ACHN (cell line): ENCODE measurements around the gene GNAQ.

Experiments used
- DNase-seq: peaks from one replicate; pipeline ENCODE4 v3.0.0-alpha.2; 2015
- in situ Hi-C: cut with HindIII; loops from 2 replicates; pipeline ENCODE4 v1.10.0; 2017; ENCODE audit warnings: low sequenced_read_pairs, low pct_ligation_motif_present, low pct_unique_long_range_greater_than_20kb

The GNAQ gene

GRCh38 chr9:77982581-77983319 lies 48.9 kb downstream of the GNAQ start:
- in situ Hi-C loops = no loop called here
- DNase-seq = no peak

- no peak for DNase-seq
- in situ Hi-C loops = no loop called here
These were observed 49.7 kb downstream of the GNAQ start for GRCh38 chr9:77981907-77982306.

GRCh38 chr9:77981332-77981731 lies 50.3 kb downstream of the GNAQ start:
- in situ Hi-C loops = no loop called here
- peak; percentile 64 for DNase-seq

- in situ Hi-C loops = no loop called here
- DNase-seq = no peak
These were observed 51.0 kb downstream of the GNAQ start for GRCh38 chr9:77980622-77981021.

GRCh38 chr9:77978086-77978781 lies 53.4 kb downstream of the GNAQ start:
- no peak for DNase-seq
- in situ Hi-C loops = no loop called here

- in situ Hi-C loops = no loop called here
- DNase-seq = peak; percentile 68
These were observed 54.4 kb downstream of the GNAQ start for GRCh38 chr9:77977210-77977611.

- no peak for DNase-seq
- in situ Hi-C loops = no loop called here
These were observed 55.8 kb downstream of the GNAQ start for GRCh38 chr9:77975806-77976205.

- in situ Hi-C loops = no loop called here
- DNase-seq = no peak
These were observed 56.6 kb downstream of the GNAQ start for GRCh38 chr9:77975036-77975435.

GRCh38 chr9:77974434-77974833 lies 57.2 kb downstream of the GNAQ start:
- no peak for DNase-seq
- in situ Hi-C loops = no loop called here

GRCh38 chr9:77969083-77969482 lies 62.5 kb downstream of the GNAQ start:
- in situ Hi-C loops = no loop called here
- no peak for DNase-seq

GRCh38 chr9:77968506-77968905 lies 63.1 kb downstream of the GNAQ start:
- in situ Hi-C loops = no loop called here

GRCh38 chr9:77966718-77967117 lies 64.9 kb downstream of the GNAQ start:
- in situ Hi-C loops = no loop called here
- no peak for DNase-seq

More at GRCh38 chr9:77968506-77968905, 63.1 kb downstream of the GNAQ start:
- DNase-seq = no peak

- no peak for DNase-seq
- in situ Hi-C loops = no loop called here
These were observed 66.0 kb downstream of the GNAQ start for GRCh38 chr9:77965445-77966123.

GRCh38 chr9:77964258-77964657 lies 67.4 kb downstream of the GNAQ start:
- DNase-seq = no peak
- in situ Hi-C loops = no loop called here

GRCh38 chr9:77961541-77961940 lies 70.1 kb downstream of the GNAQ start:
- in situ Hi-C loops = no loop called here
- DNase-seq = no peak

- in situ Hi-C loops = no loop called here
- no peak for DNase-seq
These were observed 71.1 kb downstream of the GNAQ start for GRCh38 chr9:77960356-77961153.

- no peak for DNase-seq
- in situ Hi-C loops = no loop called here
These were observed 71.8 kb downstream of the GNAQ start for GRCh38 chr9:77959803-77960202.

GRCh38 chr9:77957652-77958051 lies 74.0 kb downstream of the GNAQ start:
- DNase-seq = no peak
- in situ Hi-C loops = no loop called here

- in situ Hi-C loops = no loop called here
- DNase-seq = no peak
These were observed 75.1 kb downstream of the GNAQ start for GRCh38 chr9:77956555-77956954.
